ENCODE data around the gene NPDC1. TPM values are rescaled to one million over a fixed set of nuclear protein-coding genes. Genes with fewer than 3 reads are reported as not detected.

Gene NPDC1
- total and polyA plus RNA-seq, 2 of the 8 experiments (the other 6 are each of a cell fraction or from before 2014, with no cell fraction given): 26.2 to 44.1 TPM

GRCh38 chr9:137062384-137062783, 16.4 kb upstream of the NPDC1 start:
- ChIA-PET CTCF (ENCODE audit: partially characterized antibody) (interaction anchor here (0.7 to 13.5 kb wide), 5 partner anchors 13 to 57 kb away, joined by 3 to 291 read pairs (median 80); partner anchors contain the start of genes ABCA2, FUT7, MAN1B1 and NPDC1), POLR2A (ENCODE audit: partially characterized antibody) (interaction anchor here (1.1 to 1.5 kb wide), 2 partner anchors 10 to 42 kb away, joined by 3 read pairs; no protein-coding TSS in a partner anchor)
- H3K4me1 ChIP-seq (replicated peaks in 1 of 4; ENCODE audit: control insufficient read depth in 3 of 4, insufficient read depth in 4 of 4, low read length in 3 of 4): peaks cover 0 to 5% (median 1%) of the 10 kb centered on the region in 4 experiments; a peak in 3 of 7 replicates
- no peak overlapping the region for H3K23ac ChIP-seq (ENCODE audit: insufficient read length)
- H3K27ac ChIP-seq (ENCODE audit: low read depth, low read length): no peak overlapping the region
- H3K14ac ChIP-seq (ENCODE audit: insufficient read length): no peak overlapping the region
- no peak overlapping the region for H2BK12ac ChIP-seq (ENCODE audit: low read depth, low read length)
- no peak overlapping the region for H2BK5ac ChIP-seq (ENCODE audit: low read depth, low read length)
- H2BK20ac ChIP-seq (ENCODE audit: low read length): no peak overlapping the region
- H3K79me2 ChIP-seq (ENCODE audit: control insufficient read depth in 1 of 2, insufficient read depth in 2 of 2, low read length in 2 of 2): no peaks in the 10 kb centered on the region
- no peak overlapping the region for H2BK120ac ChIP-seq (replicated peaks; ENCODE audit: low read depth, low read length)
- H3K9ac ChIP-seq (replicated peaks in 1 of 4; ENCODE audit: extremely low read depth in 1 of 4, low read depth in 3 of 4, low read length in 3 of 4): no peak overlapping the region
- H3K4me3 ChIP-seq (ENCODE audit: extremely low read depth in 1 of 4, insufficient read depth in 2 of 4, low read depth in 3 of 4, low read length in 4 of 4): no peak overlapping the region
- no peak overlapping the region for H2AK5ac ChIP-seq (ENCODE audit: low read depth, low read length)
- no peak overlapping the region for H3K18ac ChIP-seq (ENCODE audit: extremely low read depth, low read length)
- H3K4ac ChIP-seq (replicated peaks; ENCODE audit: insufficient read length, low read depth, low read length): no peak overlapping the region
- no peaks in the 10 kb centered on the region for H3K36me3 ChIP-seq (ENCODE audit: control insufficient read depth in 2 of 4, insufficient read depth in 4 of 4, low read length in 3 of 4)
- no peak overlapping the region for H4K8ac ChIP-seq (ENCODE audit: extremely low read depth, insufficient read depth, low read length)
- H4K5ac ChIP-seq (ENCODE audit: insufficient read length, low read depth, low read length): no peak overlapping the region
- H2BK15ac ChIP-seq (ENCODE audit: low read length): no peak overlapping the region
- H3K4me2 ChIP-seq (ENCODE audit: insufficient read depth in 1 of 2, low read depth in 2 of 2, low read length in 2 of 2): no peak overlapping the region
- no peak overlapping the region for H4K91ac ChIP-seq (replicated peaks; ENCODE audit: insufficient read length, low read length)
- no peaks in the 10 kb centered on the region for H3K23me2 ChIP-seq (ENCODE audit: low read depth, low read length)
- H3K9me3 ChIP-seq (ENCODE audit: insufficient read depth in 2 of 2, low read depth in 1 of 2, low read length in 1 of 2): no peaks in the 10 kb centered on the region
- H4K20me1 ChIP-seq (replicated peaks in 1 of 2; ENCODE audit: control insufficient read depth in 1 of 2, insufficient read depth in 2 of 2, low read length in 2 of 2): peaks cover 7 to 10% of the 10 kb centered on the region in 2 experiments
- DNase-seq (ENCODE audit: low read depth in 1 of 2, low spot score in 2 of 2) (no peak), FAIRE-seq (no peak)
- H3K27me3 ChIP-seq (replicated peaks in 1 of 4; ENCODE audit: control insufficient read depth in 3 of 4, extremely low read depth in 1 of 4, insufficient read depth in 3 of 4, low read length in 3 of 4): no peaks in the 10 kb centered on the region
- 87% methylated on average over 15 of the region's 15 CpGs; no CpG with 5 or more reads in 1 of the 2 experiments for WGBS, 2 experiments (ENCODE audit: extremely low coverage in 1 of 2, insufficient coverage in 1 of 2, insufficient read length in 1 of 2, insufficient replicate concordance in 2 of 2, low coverage in 1 of 2, low lambda C conversion rate in 2 of 2, missing lambda C conversion rate in 1 of 2)
- H3K79me1 ChIP-seq (ENCODE audit: low read depth, low read length): no peaks in the 10 kb centered on the region
- no peak overlapping the region for H3K56ac ChIP-seq (replicated peaks; ENCODE audit: insufficient read length, low read depth, low read length)
- H2AFZ ChIP-seq (ENCODE audit: low read length): no peak overlapping the region
- TF ChIP-seq RNF2 (IDR thresholded peaks at IDR 0.05; ENCODE audit: borderline replicate concordance, low read depth, low read length, missing control alignments, poor library complexity, severe bottlenecking) (no peak), CTBP2 (IDR thresholded peaks at IDR 0.05; ENCODE audit: borderline replicate concordance, insufficient read depth, insufficient read length, low read length) (no peak), ATF2 (IDR thresholded peaks at IDR 0.05; ENCODE audit: low read length) (no peak), RBBP5 (IDR thresholded peaks at IDR 0.05; ENCODE audit: borderline replicate concordance, low read depth, low read length) (no peak), HDAC2 (IDR thresholded peaks at IDR 0.05; ENCODE audit: borderline replicate concordance in 1 of 2, low read depth in 2 of 2, low read length in 2 of 2) (no peak), SP1 (IDR thresholded peaks at IDR 0.05; ENCODE audit: low read depth, low read length) (no peak), CEBPB (IDR thresholded peaks at IDR 0.05; ENCODE audit: low read depth, low read length) (no peak), JUN (IDR thresholded peaks at IDR 0.05; ENCODE audit: low read depth, low read length) (no peak), POLR2A (IDR thresholded peaks at IDR 0.05; ENCODE audit: control extremely low read depth in 1 of 2, low read depth in 2 of 2, low read length in 2 of 2) (no peak)
- TF ChIP-seq, protein P1, sequence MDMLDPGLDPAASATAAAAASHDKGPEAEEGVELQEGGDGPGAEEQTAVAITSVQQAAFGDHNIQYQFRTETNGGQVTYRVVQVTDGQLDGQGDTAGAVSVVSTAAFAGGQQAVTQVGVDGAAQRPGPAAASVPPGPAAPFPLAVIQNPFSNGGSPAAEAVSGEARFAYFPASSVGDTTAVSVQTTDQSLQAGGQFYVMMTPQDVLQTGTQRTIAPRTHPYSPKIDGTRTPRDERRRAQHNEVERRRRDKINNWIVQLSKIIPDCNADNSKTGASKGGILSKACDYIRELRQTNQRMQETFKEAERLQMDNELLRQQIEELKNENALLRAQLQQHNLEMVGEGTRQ (IDR thresholded peaks at IDR 0.05; ENCODE audit: low read length): no peak
